Upper lobe of left lung (tissue), 4 donors: ENCODE results near the gene G6PC1.

Experiments used
- CTCF ChIP-seq, 6 experiments: fragments of 450-650 bp in 4 of 6; fragments of 200-600 bp in 2 of 6; sonication (generic) in 2 of 6; IDR thresholded peaks; one replicate each; pipeline ENCODE4 v1.5.1; 2016 to 2019; ENCODE audit warnings: antibody characterized with exemption in 6 of 6
- POLR2A ChIP-seq, 4 donors: fragments of 450-650 bp; IDR thresholded peaks; one replicate each; pipeline ENCODE4 v1.5.1; 2016 to 2017; ENCODE audit warnings: antibody characterized with exemption in 4 of 4, mild to moderate bottlenecking in 2 of 4

- no peak for TF ChIP-seq CTCF (IDR thresholded peaks at IDR 0.05)
- TF ChIP-seq POLR2A (IDR thresholded peaks at IDR 0.05): no peak
Observed at GRCh38 chr17:42855048-42855596, 45.5 kb upstream of the G6PC1 start.
